Effector memory CD8-positive, alpha-beta T cell (primary cell): ENCODE results near the gene MYOF.
A peak's percentile ranks its signal among the peaks of the same experiment; 100 is the strongest.
"Not testable (repeated sequence)": the region's sequence is repeated elsewhere in the genome, so short reads cannot be mapped to it uniquely, and the experiment has no call there.

Experiments used
- ATAC-seq: fragments of 150-1000 bp; cut with Tn5 transposase; replicated peaks from 2 replicates; pipeline ENCODE4 v1.10.0; 2021; ENCODE audit warnings: mild to moderate bottlenecking, moderate library complexity
- DNase-seq, 3 experiments: peaks; one replicate each; pipeline ENCODE4 v3.0.0; 2021
- H3K27ac Mint-ChIP-seq, 2 donors: one replicate each; pipeline ENCODE4 v1.8.0; 2022; ENCODE audit warnings: mild to moderate bottlenecking in 2 of 2, mixed read lengths in 2 of 2, moderate library complexity in 2 of 2
- H3K27me3 Mint-ChIP-seq, 2 donors: one replicate each; pipeline ENCODE4 v1.8.0; 2022; ENCODE audit warnings: mixed read lengths in 2 of 2
- H3K36me3 Mint-ChIP-seq: one replicate; pipeline ENCODE4 v1.8.0; 2022; ENCODE audit warnings: mild to moderate bottlenecking, moderate library complexity, mixed read lengths; ENCODE audit not compliant: insufficient read depth
- H3K4me1 Mint-ChIP-seq, 2 donors: one replicate each; pipeline ENCODE4 v1.8.0; 2022; ENCODE audit warnings: low read depth in 2 of 2, mixed read lengths in 2 of 2
- H3K4me3 Mint-ChIP-seq, 2 donors: one replicate each; pipeline ENCODE4 v1.8.0; 2022; ENCODE audit warnings: mild to moderate bottlenecking in 2 of 2, mixed read lengths in 2 of 2, moderate library complexity in 2 of 2
- H3K9me3 Mint-ChIP-seq, 2 donors: one replicate each; pipeline ENCODE4 v1.8.0; 2022; ENCODE audit warnings: mixed read lengths in 2 of 2

MYOF gene

DNA sequence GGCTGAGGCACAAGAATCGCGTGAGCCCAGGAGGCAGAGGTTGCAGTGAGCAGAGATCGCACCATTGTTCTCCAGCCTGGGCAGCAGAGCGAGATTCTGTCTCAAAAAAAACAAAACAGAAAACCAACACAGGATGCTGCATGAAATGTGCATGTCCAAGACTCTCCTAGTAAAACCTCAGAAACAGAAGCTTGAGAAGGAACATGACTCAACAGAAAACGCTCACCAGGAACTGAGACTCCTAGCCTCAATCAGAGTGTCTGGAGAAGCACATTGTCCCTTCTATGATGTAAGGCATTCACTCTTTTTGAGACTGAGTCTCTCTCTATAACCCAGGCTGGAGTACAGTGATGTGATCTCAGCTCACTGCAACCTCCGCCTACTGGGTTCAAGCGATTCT is 168.3 kb downstream of the MYOF start:
- H3K4me1 Mint-ChIP-seq, result no peaks in the 10 kb centered on the region
- no peak for DNase-seq
- H3K27ac Mint-ChIP-seq, result no peak overlapping the region
- H3K27me3 Mint-ChIP-seq, result peaks cover 29 to 37% of the 10 kb centered on the region in 2 donors
- ATAC-seq, result no peak
- no peak overlapping the region for H3K4me3 Mint-ChIP-seq
- H3K36me3 Mint-ChIP-seq, result no peaks in the 10 kb centered on the region
- H3K9me3 Mint-ChIP-seq, result no peaks in the 10 kb centered on the region

DNA sequence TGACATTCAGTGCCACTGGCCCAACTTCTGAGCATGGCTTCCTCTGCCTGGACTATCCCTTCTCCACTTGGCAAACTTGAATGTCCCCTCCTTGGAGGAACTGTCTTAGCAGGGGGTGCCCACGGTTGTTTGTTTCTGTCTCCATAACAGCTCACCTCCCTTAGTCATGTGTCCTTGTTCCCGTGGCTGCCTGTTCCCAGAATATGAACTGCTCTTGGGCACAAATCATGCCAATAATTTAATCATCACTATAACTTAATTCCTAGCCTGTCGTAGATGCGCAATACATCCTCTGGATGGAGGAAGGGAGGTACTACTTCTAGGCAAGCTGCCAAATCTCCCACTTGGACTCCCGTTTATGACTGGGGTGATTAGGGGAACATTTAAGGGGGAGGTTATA is 173.1 kb downstream of the MYOF start:
- Mint-ChIP-seq H3K9me3 (no peaks in the 10 kb centered on the region), H3K27me3 (peaks cover 28 to 30% of the 10 kb centered on the region in 2 donors), H3K4me3 (no peak overlapping the region), H3K27ac (no peak overlapping the region), H3K36me3 (no peaks in the 10 kb centered on the region), H3K4me1 (no peaks in the 10 kb centered on the region)
- ATAC-seq, result no peak
- DNase-seq, result no peak

- H3K4me1 Mint-ChIP-seq, result no peaks in the 10 kb centered on the region
- H3K9me3 Mint-ChIP-seq, result no peaks in the 10 kb centered on the region
- no peak for ATAC-seq
- no peak overlapping the region for H3K27ac Mint-ChIP-seq
- H3K4me3 Mint-ChIP-seq, result no peak overlapping the region
- H3K27me3 Mint-ChIP-seq, result peaks cover 18 to 33% of the 10 kb centered on the region in 2 donors
- peaks cover 3% of the 10 kb centered on the region for H3K36me3 Mint-ChIP-seq
- DNase-seq, result no peak
These were observed 177.0 kb downstream of the MYOF start for GRCh38 chr10:93305122-93305521.

DNA sequence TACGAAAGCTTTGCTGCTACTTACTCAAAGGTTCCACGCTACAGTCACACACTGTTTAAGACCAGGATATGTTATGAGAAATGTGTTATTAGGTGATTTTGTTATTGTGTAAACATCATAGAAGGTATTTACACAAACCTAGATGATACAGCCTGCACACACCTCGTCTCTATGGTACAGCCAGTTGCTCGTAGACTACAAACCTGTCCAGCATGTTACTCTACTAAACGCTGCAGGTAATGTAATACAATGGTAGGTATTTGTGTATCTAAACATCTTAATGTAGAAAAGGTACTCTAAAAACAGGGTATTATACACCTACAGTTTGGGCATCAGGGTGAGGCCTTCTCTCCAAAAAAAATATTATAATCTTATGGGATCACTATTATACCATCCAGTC is 181.2 kb downstream of the MYOF start:
- Mint-ChIP-seq H3K27ac (no peak overlapping the region), H3K4me1 (no peaks in the 10 kb centered on the region), H3K27me3 (peaks cover 19 to 29% of the 10 kb centered on the region in 2 donors), H3K4me3 (no peak overlapping the region), H3K36me3 (peaks cover 3% of the 10 kb centered on the region), H3K9me3 (no peaks in the 10 kb centered on the region)
- DNase-seq (no peak), ATAC-seq (no peak)

GRCh38 chr10:93300288-93300917 is 181.7 kb downstream of the MYOF start:
- peaks cover 3% of the 10 kb centered on the region for H3K36me3 Mint-ChIP-seq
- DNase-seq (no peak), ATAC-seq (no peak)
- no peak overlapping the region for H3K27ac Mint-ChIP-seq
- H3K4me3 Mint-ChIP-seq, result no peak overlapping the region
- H3K4me1 Mint-ChIP-seq, result no peaks in the 10 kb centered on the region
- H3K27me3 Mint-ChIP-seq, result peaks cover 18 to 28% of the 10 kb centered on the region in 2 donors
- H3K9me3 Mint-ChIP-seq, result no peaks in the 10 kb centered on the region

- ATAC-seq (no peak), DNase-seq (no peak)
- Mint-ChIP-seq H3K9me3 (no peaks in the 10 kb centered on the region), H3K27me3 (peaks cover 13 to 21% of the 10 kb centered on the region in 2 donors), H3K36me3 (peaks cover 3% of the 10 kb centered on the region), H3K27ac (no peak overlapping the region), H3K4me1 (no peaks in the 10 kb centered on the region), H3K4me3 (no peak overlapping the region)
These were observed 182.4 kb downstream of the MYOF start for GRCh38 chr10:93299606-93300287.

- DNase-seq (no peak), ATAC-seq (no peak)
- Mint-ChIP-seq H3K36me3 (peaks cover 3% of the 10 kb centered on the region), H3K27me3 (peaks cover 13 to 16% of the 10 kb centered on the region in 2 donors), H3K27ac (no peak overlapping the region), H3K4me3 (no peak overlapping the region), H3K4me1 (no peaks in the 10 kb centered on the region), H3K9me3 (no peaks in the 10 kb centered on the region)
These were observed 182.9 kb downstream of the MYOF start for GRCh38 chr10:93299195-93299594.

- DNase-seq (no peak), ATAC-seq (no peak)
- Mint-ChIP-seq H3K36me3 (no peaks in the 10 kb centered on the region), H3K9me3 (no peaks in the 10 kb centered on the region), H3K27me3 (peaks cover 11 to 14% of the 10 kb centered on the region in 2 donors), H3K4me3 (no peak overlapping the region), H3K4me1 (no peaks in the 10 kb centered on the region), H3K27ac (no peak overlapping the region)
These were observed 186.0 kb downstream of the MYOF start for GRCh38 chr10:93296151-93296550.

- Mint-ChIP-seq H3K27me3 (peaks cover 3 to 19% of the 10 kb centered on the region in 2 donors), H3K36me3 (no peaks in the 10 kb centered on the region), H3K27ac (no peak overlapping the region), H3K4me1 (no peaks in the 10 kb centered on the region), H3K4me3 (no peak overlapping the region), H3K9me3 (no peaks in the 10 kb centered on the region)
- ATAC-seq (no peak), DNase-seq (no peak)
These were observed 188.1 kb downstream of the MYOF start for GRCh38 chr10:93293999-93294398.

GRCh38 chr10:93290661-93291354 is 191.3 kb downstream of the MYOF start:
- Mint-ChIP-seq H3K27me3 (peaks cover 0 to 13% of the 10 kb centered on the region in 2 donors), H3K4me1 (no peaks in the 10 kb centered on the region), H3K9me3 (no peaks in the 10 kb centered on the region), H3K36me3 (no peaks in the 10 kb centered on the region), H3K4me3 (no peak overlapping the region), H3K27ac (no peak overlapping the region)
- DNase-seq (no peak), ATAC-seq (no peak)

GRCh38 chr10:93288679-93289634 is 193.2 kb downstream of the MYOF start:
- ATAC-seq, result peak; percentile 39
- H3K4me1 Mint-ChIP-seq, result no peaks in the 10 kb centered on the region
- no peak overlapping the region for H3K27ac Mint-ChIP-seq
- H3K9me3 Mint-ChIP-seq, result no peaks in the 10 kb centered on the region
- peaks cover 0 to 18% of the 10 kb centered on the region in 2 donors for H3K27me3 Mint-ChIP-seq
- H3K36me3 Mint-ChIP-seq, result no peaks in the 10 kb centered on the region
- no peak overlapping the region for H3K4me3 Mint-ChIP-seq
- DNase-seq, result peak; percentile 27 to 37 (median 31)

GRCh38 chr10:93287775-93288174 is 194.4 kb downstream of the MYOF start:
- no peak for DNase-seq
- Mint-ChIP-seq H3K9me3 (no peaks in the 10 kb centered on the region), H3K27me3 (peaks cover 0 to 18% of the 10 kb centered on the region in 2 donors), H3K4me1 (no peaks in the 10 kb centered on the region), H3K27ac (no peak overlapping the region), H3K4me3 (no peak overlapping the region), H3K36me3 (no peaks in the 10 kb centered on the region)
- ATAC-seq, result no peak

GRCh38 chr10:93284246-93284645 is 197.9 kb downstream of the MYOF start:
- not testable (repeated sequence) for H3K4me3 Mint-ChIP-seq, H3K4me1 Mint-ChIP-seq

More at GRCh38 chr10:93284246-93284645, 197.9 kb downstream of the MYOF start:
- ATAC-seq, DNase-seq, H3K36me3 Mint-ChIP-seq, H3K27ac Mint-ChIP-seq, H3K9me3 Mint-ChIP-seq: not testable (repeated sequence)
- H3K27me3 Mint-ChIP-seq, result peaks cover 4 to 17% of the 10 kb centered on the region in 2 donors
